ENCODE data around the gene PIP5K1B.

DNA sequence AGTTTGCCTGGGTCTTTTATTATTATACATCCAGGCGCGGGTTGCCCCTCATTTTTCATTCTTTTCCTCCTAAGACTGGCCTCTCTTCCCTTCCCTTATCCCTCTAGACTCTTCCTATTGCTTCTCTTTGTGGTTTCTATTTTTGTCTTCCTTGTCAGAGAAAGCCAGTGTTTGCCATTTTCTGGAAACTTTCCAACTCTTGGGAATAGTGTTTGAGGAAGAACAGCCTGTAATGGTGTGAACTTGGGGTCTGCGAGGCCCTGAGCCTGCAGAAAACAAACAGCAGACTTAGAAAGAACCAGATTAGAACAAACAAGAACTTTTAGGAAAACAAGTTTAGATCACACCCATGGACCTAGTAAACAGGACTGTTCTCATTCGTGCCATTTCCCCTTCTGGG is 293.3 kb downstream of the PIP5K1B start:
- TF ChIP-seq, protein P1, sequence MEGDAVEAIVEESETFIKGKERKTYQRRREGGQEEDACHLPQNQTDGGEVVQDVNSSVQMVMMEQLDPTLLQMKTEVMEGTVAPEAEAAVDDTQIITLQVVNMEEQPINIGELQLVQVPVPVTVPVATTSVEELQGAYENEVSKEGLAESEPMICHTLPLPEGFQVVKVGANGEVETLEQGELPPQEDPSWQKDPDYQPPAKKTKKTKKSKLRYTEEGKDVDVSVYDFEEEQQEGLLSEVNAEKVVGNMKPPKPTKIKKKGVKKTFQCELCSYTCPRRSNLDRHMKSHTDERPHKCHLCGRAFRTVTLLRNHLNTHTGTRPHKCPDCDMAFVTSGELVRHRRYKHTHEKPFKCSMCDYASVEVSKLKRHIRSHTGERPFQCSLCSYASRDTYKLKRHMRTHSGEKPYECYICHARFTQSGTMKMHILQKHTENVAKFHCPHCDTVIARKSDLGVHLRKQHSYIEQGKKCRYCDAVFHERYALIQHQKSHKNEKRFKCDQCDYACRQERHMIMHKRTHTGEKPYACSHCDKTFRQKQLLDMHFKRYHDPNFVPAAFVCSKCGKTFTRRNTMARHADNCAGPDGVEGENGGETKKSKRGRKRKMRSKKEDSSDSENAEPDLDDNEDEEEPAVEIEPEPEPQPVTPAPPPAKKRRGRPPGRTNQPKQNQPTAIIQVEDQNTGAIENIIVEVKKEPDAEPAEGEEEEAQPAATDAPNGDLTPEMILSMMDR (conservative IDR thresholded peaks at IDR 0.05; ENCODE audit: low read length): no peak
- no peak for TF ChIP-seq EZH2phosphoT487 (IDR thresholded peaks at IDR 0.05; ENCODE audit: borderline replicate concordance)

Measured in Loucy (cell line).